NCI-H146 treated with DMSO at 0.1 percent for 48 hours (cell line): Measurements from ENCODE around the gene SLC4A5.

ENCODE experiments used
- DNase-seq: peaks from one replicate; lab custom pipeline; 2025; ENCODE audit not compliant: unreplicated experiment; lab: John Stamatoyannopoulos, UW

Gene SLC4A5

GRCh38 chr2:74278694-74279093 is 64.5 kb downstream of the SLC4A5 start:
- DNase-seq: no peak

- DNase-seq: no peak
These were observed 65.0 kb downstream of the SLC4A5 start for GRCh38 chr2:74278176-74278575.

- no peak for DNase-seq
These were observed 68.0 kb downstream of the SLC4A5 start for GRCh38 chr2:74275228-74275627.

- no peak for DNase-seq
These were observed 73.5 kb downstream of the SLC4A5 start for GRCh38 chr2:74269667-74270066.

- peak; percentile 82 for DNase-seq
These were observed 76.1 kb downstream of the SLC4A5 start for GRCh38 chr2:74267068-74267467.

- no peak for DNase-seq
These were observed 78.9 kb downstream of the SLC4A5 start for GRCh38 chr2:74264281-74264680.

- no peak for DNase-seq
These were observed 80.5 kb downstream of the SLC4A5 start for GRCh38 chr2:74262681-74263080.

GRCh38 chr2:74261204-74261864 is 81.9 kb downstream of the SLC4A5 start:
- DNase-seq: no peak

GRCh38 chr2:74260495-74260894 is 82.7 kb downstream of the SLC4A5 start:
- no peak for DNase-seq

- DNase-seq: no peak
These were observed 83.5 kb downstream of the SLC4A5 start for GRCh38 chr2:74259733-74260132.

- DNase-seq: no peak
These were observed 84.0 kb downstream of the SLC4A5 start for GRCh38 chr2:74259191-74259590.

GRCh38 chr2:74255660-74256213 is 87.5 kb downstream of the SLC4A5 start:
- DNase-seq: no peak

GRCh38 chr2:74253971-74254310 is 89.3 kb downstream of the SLC4A5 start:
- DNase-seq: no peak

GRCh38 chr2:74253306-74253970 is 89.8 kb downstream of the SLC4A5 start:
- no peak for DNase-seq

GRCh38 chr2:74252862-74253261 is 90.4 kb downstream of the SLC4A5 start:
- no peak for DNase-seq

GRCh38 chr2:74252036-74252435 is 91.2 kb downstream of the SLC4A5 start:
- DNase-seq: no peak

GRCh38 chr2:74250189-74250631 is 93.0 kb downstream of the SLC4A5 start:
- peak; percentile 12 for DNase-seq

GRCh38 chr2:74249406-74250122 is 93.7 kb downstream of the SLC4A5 start:
- peak; percentile 37 for DNase-seq

GRCh38 chr2:74246496-74247195 is 96.6 kb downstream of the SLC4A5 start:
- no peak for DNase-seq

GRCh38 chr2:74244286-74244685 is 98.9 kb downstream of the SLC4A5 start:
- no peak for DNase-seq

GRCh38 chr2:74242354-74243071 is 100.7 kb downstream of the SLC4A5 start:
- no peak for DNase-seq
